ENCODE results near the gene GLCCI1.

DNA sequence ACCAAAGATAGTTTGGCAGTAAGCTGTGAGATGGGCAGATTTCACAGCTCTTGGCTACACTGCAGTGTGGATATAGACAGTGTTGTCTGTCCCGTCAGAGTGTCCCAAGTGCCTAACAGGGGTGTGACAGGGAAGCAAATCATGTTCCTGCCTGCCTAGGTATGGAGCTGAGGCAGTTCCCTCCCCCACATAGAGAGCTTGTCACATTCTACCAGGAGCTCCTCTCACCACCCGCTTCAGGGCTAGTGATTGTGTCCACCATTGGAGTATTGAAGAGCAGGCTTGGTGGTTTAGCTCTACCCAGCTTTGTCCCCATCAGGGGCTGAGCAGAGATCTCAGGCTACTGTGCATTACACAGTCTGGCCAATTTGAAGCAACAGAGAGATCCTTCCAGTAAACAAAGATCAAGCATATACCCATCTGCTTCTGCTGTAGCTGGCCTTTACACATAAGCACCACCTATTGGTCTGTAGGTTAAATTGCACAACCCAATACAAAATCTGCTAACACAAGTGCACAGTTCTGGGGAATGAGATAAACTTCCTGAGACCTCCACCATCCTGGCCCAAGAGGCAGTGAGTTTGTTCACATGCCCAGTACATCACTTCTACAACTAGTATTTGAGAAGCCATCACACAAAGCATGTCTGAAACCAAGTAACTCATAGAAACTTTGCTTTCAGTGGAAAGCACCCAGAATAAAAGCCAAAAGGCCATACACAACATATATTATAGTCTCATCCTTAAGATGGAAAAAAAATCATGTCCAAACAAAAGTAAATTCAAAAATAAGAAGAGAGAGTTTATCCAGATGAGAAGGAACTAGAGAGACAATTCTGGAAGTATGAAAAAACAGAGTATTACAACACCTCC lies 67.3 kb downstream of the GLCCI1 start:
- TF ChIP-seq, protein P1, sequence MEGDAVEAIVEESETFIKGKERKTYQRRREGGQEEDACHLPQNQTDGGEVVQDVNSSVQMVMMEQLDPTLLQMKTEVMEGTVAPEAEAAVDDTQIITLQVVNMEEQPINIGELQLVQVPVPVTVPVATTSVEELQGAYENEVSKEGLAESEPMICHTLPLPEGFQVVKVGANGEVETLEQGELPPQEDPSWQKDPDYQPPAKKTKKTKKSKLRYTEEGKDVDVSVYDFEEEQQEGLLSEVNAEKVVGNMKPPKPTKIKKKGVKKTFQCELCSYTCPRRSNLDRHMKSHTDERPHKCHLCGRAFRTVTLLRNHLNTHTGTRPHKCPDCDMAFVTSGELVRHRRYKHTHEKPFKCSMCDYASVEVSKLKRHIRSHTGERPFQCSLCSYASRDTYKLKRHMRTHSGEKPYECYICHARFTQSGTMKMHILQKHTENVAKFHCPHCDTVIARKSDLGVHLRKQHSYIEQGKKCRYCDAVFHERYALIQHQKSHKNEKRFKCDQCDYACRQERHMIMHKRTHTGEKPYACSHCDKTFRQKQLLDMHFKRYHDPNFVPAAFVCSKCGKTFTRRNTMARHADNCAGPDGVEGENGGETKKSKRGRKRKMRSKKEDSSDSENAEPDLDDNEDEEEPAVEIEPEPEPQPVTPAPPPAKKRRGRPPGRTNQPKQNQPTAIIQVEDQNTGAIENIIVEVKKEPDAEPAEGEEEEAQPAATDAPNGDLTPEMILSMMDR (IDR thresholded peaks at IDR 0.05), result peak in 1 of 5 experiments; percentile 5
- TF ChIP-seq POLR2A (IDR thresholded peaks at IDR 0.05) (no peak), EP300 (IDR thresholded peaks at IDR 0.05) (no peak)

Measured in tibial nerve (tissue), 4 donors.